Activated CD4-positive, alpha-beta T cell treated with anti-CD3 and anti-CD28 coated beads, Interleukin-2, Interleukin-6, amounts not matched to agents 100 ng/mL and 50 ng/mL, durations not matched to agents 16 hours and 8 hours (primary cell): Measurements from ENCODE around the gene FCRL6.
A peak's percentile ranks its signal among the peaks of the same experiment; 100 is the strongest.

Experiments used
- DNase-seq: peaks from one replicate; pipeline ENCODE4 v3.0.0-alpha.2; 2020

FCRL6 gene

GRCh38 chr1:159800177-159800930, 1.8 kb upstream of the FCRL6 start:
- peak; percentile 33 for DNase-seq

- DNase-seq: no peak
Observed at GRCh38 chr1:159803956-159804689, 2.0 kb downstream of the FCRL6 start.

GRCh38 chr1:159804924-159805323, 2.8 kb downstream of the FCRL6 start:
- no peak for DNase-seq

GRCh38 chr1:159815926-159816325, 13.8 kb downstream of the FCRL6 start:
- no peak for DNase-seq

GRCh38 chr1:159817276-159818041, 15.3 kb downstream of the FCRL6 start:
- DNase-seq: no peak

GRCh38 chr1:159821171-159821867, 19.2 kb downstream of the FCRL6 start:
- DNase-seq: no peak

- no peak for DNase-seq
Observed at GRCh38 chr1:159823406-159823805, 21.2 kb downstream of the FCRL6 start.

GRCh38 chr1:159825564-159825963, 23.4 kb downstream of the FCRL6 start:
- DNase-seq: peak; percentile 18

GRCh38 chr1:159826441-159827101, 24.4 kb downstream of the FCRL6 start, which contains the start of gene SLAMF8:
TSS of gene SLAMF8 (plus strand) at chr1:159826873. CDS start at chr1:159826899, 26 bp downstream.
- peak; percentile 77 for DNase-seq

GRCh38 chr1:159827102-159827490, 24.9 kb downstream of the FCRL6 start:
- no peak for DNase-seq

- DNase-seq: peak; percentile 51
Observed at GRCh38 chr1:159827549-159827948, 25.4 kb downstream of the FCRL6 start.

GRCh38 chr1:159828176-159828575, 26.0 kb downstream of the FCRL6 start:
- no peak for DNase-seq

- no peak for DNase-seq
Observed at GRCh38 chr1:159828581-159829272, 26.6 kb downstream of the FCRL6 start.

GRCh38 chr1:159829273-159829634, 27.1 kb downstream of the FCRL6 start:
- no peak for DNase-seq

GRCh38 chr1:159829822-159830465, 27.8 kb downstream of the FCRL6 start:
- no peak for DNase-seq

GRCh38 chr1:159830722-159831121, 28.6 kb downstream of the FCRL6 start:
- DNase-seq: no peak

GRCh38 chr1:159831412-159832141, 29.4 kb downstream of the FCRL6 start:
- no peak for DNase-seq

GRCh38 chr1:159832309-159832708, 30.1 kb downstream of the FCRL6 start:
- no peak for DNase-seq

- no peak for DNase-seq
Observed at GRCh38 chr1:159835356-159835755, 33.2 kb downstream of the FCRL6 start.

GRCh38 chr1:159835862-159836525, 33.8 kb downstream of the FCRL6 start:
- DNase-seq: no peak
